Endothelial cell of umbilical vein (primary cell): ENCODE data around the gene SMC4. TPM values are rescaled to one million over a fixed set of nuclear protein-coding genes. Genes with fewer than 3 reads are reported as not detected.

Experiments used
- BruUV-seq: library from RNA; stranded (reverse); fragments of 400-500 nt; replicated peaks from 2 replicates; lab custom pipeline; 2021; lab: Mats Ljungman, UMichigan
- CTCF ChIA-PET: fragments of 300-600, 350-600 bp; sonication (Branson Sonifier 250); formaldehyde crosslinking; loops from one replicate; lab custom pipeline; 2021; ENCODE audit warnings: antibody characterized with exemption, inconsistent platforms; lab: Charles Lee
- POLR2A ChIA-PET: fragments of 300-600, 350-600 bp; sonication (Branson Sonifier 250); formaldehyde crosslinking; loops from one replicate; lab custom pipeline; 2021; ENCODE audit warnings: antibody characterized with exemption, inconsistent platforms; lab: Charles Lee
- DNase-seq: peaks from one replicate; pipeline ENCODE4 v3.0.0-alpha.2; 2011; ENCODE audit warnings: low read depth, low spot score
- FAIRE-seq: peaks from 2 replicates; lab custom pipeline; 2011; peaks lifted over from hg19 to GRCh38; lab: Jason Lieb, UNC
- H2AFZ ChIP-seq: 2 replicates; pipeline ENCODE4 v1.6.0; 2012; ENCODE audit warnings: low read depth, low read length, control low read depth, inconsistent platforms
- H3K27ac ChIP-seq: 2 replicates; pipeline ENCODE4 v1.5.1; 2011; ENCODE audit warnings: low read depth, mild to moderate bottlenecking, control low read depth, low read length, moderate library complexity; ENCODE audit not compliant: insufficient read depth
- H3K27me3 ChIP-seq, 2 experiments: 2 replicates each; pipeline versions ENCODE4 v1.6.0 to v1.6.1; 2011; ENCODE audit warnings: low read length in 2 of 2, mixed read lengths in 1 of 2; ENCODE audit not compliant: control insufficient read depth in 2 of 2, insufficient read depth in 2 of 2
- H3K36me3 ChIP-seq, 2 experiments: 2 replicates in 1 of 2; 3 replicates in 1 of 2; pipeline ENCODE4 v1.5.1; 2011; ENCODE audit warnings: low read length in 2 of 2, mild to moderate bottlenecking in 1 of 2, moderate library complexity in 1 of 2; ENCODE audit not compliant: control insufficient read depth in 2 of 2, insufficient read depth in 2 of 2; ENCODE audit errors: extremely low read depth in 1 of 2
- H3K4me1 ChIP-seq: 3 replicates; pipeline ENCODE4 v1.5.1; 2011; ENCODE audit warnings: mild to moderate bottlenecking, low read length; ENCODE audit not compliant: control insufficient read depth, insufficient read depth; ENCODE audit errors: extremely low read depth
- H3K4me2 ChIP-seq: 2 replicates; pipeline ENCODE4 v1.6.1; 2011; ENCODE audit warnings: low read length, control low read depth, mixed read lengths; ENCODE audit not compliant: insufficient read depth
- H3K4me3 ChIP-seq, 3 experiments: fragments of 200-600 bp in 1 of 3; sonication (generic), shearing (Covaris generic) in 1 of 3; replicated peaks in 1 of 3; 2 replicates each; pipeline ENCODE4 v1.5.1; 2011 to 2016; ENCODE audit warnings: control low read depth in 3 of 3, low read length in 3 of 3, mild to moderate bottlenecking in 2 of 3, inconsistent platforms in 1 of 3, low read depth in 1 of 3, moderate library complexity in 1 of 3; ENCODE audit not compliant: insufficient read depth in 1 of 3
- H3K79me2 ChIP-seq: 2 replicates; pipeline ENCODE4 v1.6.0; 2012; ENCODE audit warnings: low read length, inconsistent platforms; ENCODE audit not compliant: control insufficient read depth, insufficient read depth
- H3K9ac ChIP-seq: replicated peaks from 2 replicates; pipeline ENCODE3; 2011; ENCODE audit warnings: low read length, control low read depth; ENCODE audit not compliant: insufficient read depth; ENCODE audit errors: extremely low read depth
- H3K9me1 ChIP-seq: replicated peaks from 3 replicates; pipeline ENCODE4 v1.6.0; 2011; ENCODE audit warnings: mild to moderate bottlenecking, low read length; ENCODE audit not compliant: control insufficient read depth, insufficient read depth; ENCODE audit errors: extremely low read depth
- H3K9me3 ChIP-seq: replicated peaks from 2 replicates; pipeline ENCODE4 v1.5.1; 2012; ENCODE audit warnings: low read length, inconsistent platforms; ENCODE audit not compliant: control insufficient read depth, insufficient read depth
- H4K20me1 ChIP-seq: replicated peaks from 2 replicates; pipeline ENCODE3; 2011; ENCODE audit warnings: mild to moderate bottlenecking, low read length; ENCODE audit not compliant: control insufficient read depth, insufficient read depth; ENCODE audit errors: extremely low read depth
- CTCF ChIP-seq, 2 donors: IDR thresholded peaks; 1 replicate in 1 of 2; 2 replicates in 1 of 2; pipeline ENCODE4 v1.5.1; 2011; ENCODE audit warnings: low read length in 2 of 2, mild to moderate bottlenecking in 2 of 2, moderate library complexity in 2 of 2, control low read depth in 1 of 2, inconsistent platforms in 1 of 2, low read depth in 1 of 2; ENCODE audit not compliant: insufficient read depth in 1 of 2; ENCODE audit errors: extremely low read depth in 1 of 2
- EZH2 ChIP-seq: IDR thresholded peaks from 2 replicates; pipeline ENCODE4 v1.6.1; 2012; ENCODE audit warnings: borderline replicate concordance, low read depth, mild to moderate bottlenecking, moderate library complexity, low read length, inconsistent platforms; ENCODE audit not compliant: severe bottlenecking
- FOS ChIP-seq: IDR thresholded peaks from 2 replicates; pipeline ENCODE4 v1.6.1; 2011; ENCODE audit warnings: mild to moderate bottlenecking, low read length, moderate library complexity, borderline replicate concordance; ENCODE audit not compliant: insufficient read depth
- GATA2 ChIP-seq: IDR thresholded peaks from 2 replicates; pipeline ENCODE4 v1.7.0; 2011; ENCODE audit warnings: low read depth, mild to moderate bottlenecking, moderate library complexity, mixed read lengths, low read length; ENCODE audit not compliant: insufficient read length, insufficient read depth
- JUN ChIP-seq: IDR thresholded peaks from 2 replicates; pipeline ENCODE4 v1.6.1; 2011; ENCODE audit warnings: borderline replicate concordance, low read depth; ENCODE audit not compliant: insufficient read length, insufficient read depth
- MAX ChIP-seq: IDR thresholded peaks from 2 replicates; pipeline ENCODE4 v1.6.1; 2011; ENCODE audit not compliant: insufficient read depth, insufficient read length
- MYC ChIP-seq: IDR thresholded peaks from one replicate; pipeline ENCODE4 v1.6.1; 2011; ENCODE audit warnings: mild to moderate bottlenecking, low read depth, low read length
- POLR2A ChIP-seq: IDR thresholded peaks from 2 replicates; pipeline ENCODE4 v1.6.1; 2012; ENCODE audit warnings: low read depth, mild to moderate bottlenecking, control low read depth, low read length
- POLR2AphosphoS5 ChIP-seq: IDR thresholded peaks from 2 replicates; pipeline ENCODE4 v1.6.1; 2012; ENCODE audit warnings: low read depth, mild to moderate bottlenecking, control low read depth, low read length, moderate library complexity; ENCODE audit not compliant: insufficient read depth
- dilution Hi-C: fragments of 300-500 bp; cut with MboI; formaldehyde crosslinking; loops from one replicate; pipeline ENCODE4 v1.15.0; 2019; ENCODE audit warnings: low sequenced_read_pairs; ENCODE audit not compliant: extremely low pct_ligation_motif_present
- intact Hi-C: fragments of 100-400 bp; cut with micrococcal nuclease; formaldehyde crosslinking; loops from one replicate; pipeline ENCODE4 v1.10.0; 2022
- polyA plus RNA-seq, 4 experiments: library from polyadenylated mRNA; depleted of rRNA in 3 of 4; stranded (reverse) in 3 of 4; unstranded in 1 of 4; fragments of >200 nt; gene quantifications; 2 replicates each; pipeline versions ENCODE4 v1.2.1 to v1.2.3, GENCODE V29; 2011 to 2012; ENCODE audit warnings: missing spikeins in 1 of 4
- total RNA-seq: library from RNA; stranded (reverse); gene quantifications from 2 replicates; pipeline ENCODE4 v1.2.3, GENCODE V29; 2021

Gene SMC4
- total and polyA plus RNA-seq, 2 donors (not counting 3 experiments of a cell fraction or from before 2014, with no cell fraction given): 32.1 to 153 TPM

- Histone ChIP-seq H2AFZ (no peak overlapping the region), H3K27ac (no peak overlapping the region), H3K79me2 (no peaks in the 10 kb centered on the region), H3K4me1 (peaks cover 2% of the 10 kb centered on the region), H3K36me3 (no peaks in the 10 kb centered on the region), H3K9ac (no peak overlapping the region), H3K4me2 (no peak overlapping the region), H3K4me3 (no peak overlapping the region), H3K27me3 (peaks cover 0 to 3% of the 10 kb centered on the region in 2 experiments), H3K9me1 (no peaks in the 10 kb centered on the region), H3K9me3 (no peaks in the 10 kb centered on the region), H4K20me1 (no peaks in the 10 kb centered on the region)
- TF ChIP-seq CTCF (IDR thresholded peaks at IDR 0.05; ENCODE audit: extremely low read depth in 1 of 2, insufficient read depth in 1 of 2, low read depth in 1 of 2, low read length in 2 of 2): no peak
- no peak for DNase-seq
- intact Hi-C loops: no loop called here
- POLR2A ChIA-PET: no interaction called here
- dilution Hi-C loops: no loop called here
- BruUV-seq: no TSS peak
- FAIRE-seq: no peak
- CTCF ChIA-PET: interaction anchor here (0.8 to 1.3 kb wide), 3 partner anchors 101 to 449 kb away, joined by 3 read pairs; no protein-coding TSS in a partner anchor
These were observed 81.5 kb downstream of the SMC4 start for GRCh38 chr3:160480931-160481330.

GRCh38 chr3:160481856-160482255 is 82.4 kb downstream of the SMC4 start:
- Histone ChIP-seq H3K4me2 (no peak overlapping the region), H3K36me3 (no peaks in the 10 kb centered on the region), H4K20me1 (no peaks in the 10 kb centered on the region), H3K9me1 (no peaks in the 10 kb centered on the region), H3K27ac (no peak overlapping the region), H3K9ac (no peak overlapping the region), H3K79me2 (no peaks in the 10 kb centered on the region), H3K27me3 (peaks cover 0 to 3% of the 10 kb centered on the region in 2 experiments), H3K9me3 (no peaks in the 10 kb centered on the region), H3K4me3 (no peak overlapping the region), H2AFZ (no peak overlapping the region), H3K4me1 (peaks cover 5% of the 10 kb centered on the region)
- DNase-seq: no peak
- intact Hi-C loops: no loop called here
- no peak for FAIRE-seq
- ChIA-PET CTCF (interaction anchor here (0.9 to 1.3 kb wide), 2 partner anchors 100 to 319 kb away, joined by 3 read pairs; no protein-coding TSS in a partner anchor), POLR2A (no interaction called here)
- no peak for TF ChIP-seq EZH2
- TF ChIP-seq JUN: no peak
- TF ChIP-seq POLR2AphosphoS5: no peak
- TF ChIP-seq CTCF (IDR thresholded peaks at IDR 0.05; ENCODE audit: extremely low read depth in 1 of 2, insufficient read depth in 1 of 2, low read depth in 1 of 2, low read length in 2 of 2): no peak
- TF ChIP-seq MAX: no peak
- TF ChIP-seq MYC: no peak
- TF ChIP-seq GATA2: no peak
- no peak for TF ChIP-seq POLR2A
- TF ChIP-seq FOS: no peak
- dilution Hi-C loops: no loop called here
- BruUV-seq: no TSS peak
